DMS114 treated with DMSO at 0.1 percent for 48 hours (cell line): ENCODE results near the gene CACNA1D.

Experiments used
- DNase-seq: peaks from one replicate; lab custom pipeline; 2025; ENCODE audit not compliant: unreplicated experiment; lab: John Stamatoyannopoulos, UW

Gene CACNA1D

GRCh38 chr3:53818221-53819162, 324.1 kb downstream of the CACNA1D start:
- no peak for DNase-seq

- no peak for DNase-seq
Measured at GRCh38 chr3:53819163-53819868, 324.9 kb downstream of the CACNA1D start.

GRCh38 chr3:53820084-53820483, 325.7 kb downstream of the CACNA1D start:
- no peak for DNase-seq

- DNase-seq: no peak
Measured at GRCh38 chr3:53820756-53821580, 326.6 kb downstream of the CACNA1D start.

- DNase-seq: no peak
Measured at GRCh38 chr3:53821631-53822121, 327.3 kb downstream of the CACNA1D start.

GRCh38 chr3:53822331-53822741, 327.9 kb downstream of the CACNA1D start:
- no peak for DNase-seq

GRCh38 chr3:53823026-53823955, 328.9 kb downstream of the CACNA1D start:
- no peak for DNase-seq

- no peak for DNase-seq
Measured at GRCh38 chr3:53823956-53824657, 329.7 kb downstream of the CACNA1D start.

GRCh38 chr3:53824795-53825194, 330.4 kb downstream of the CACNA1D start:
- no peak for DNase-seq

GRCh38 chr3:53826048-53826447, 331.6 kb downstream of the CACNA1D start:
- no peak for DNase-seq

GRCh38 chr3:53828581-53828980, 334.2 kb downstream of the CACNA1D start:
- DNase-seq: no peak

- DNase-seq: no peak
Measured at GRCh38 chr3:53829605-53830004, 335.2 kb downstream of the CACNA1D start.

- no peak for DNase-seq
Measured at GRCh38 chr3:53830944-53831343, 336.5 kb downstream of the CACNA1D start.

GRCh38 chr3:53833053-53833645, 338.7 kb downstream of the CACNA1D start:
- DNase-seq: no peak

- no peak for DNase-seq
Measured at GRCh38 chr3:53833700-53834099, 339.3 kb downstream of the CACNA1D start.

GRCh38 chr3:53834429-53835095, 340.2 kb downstream of the CACNA1D start:
- DNase-seq: no peak

- no peak for DNase-seq
Measured at GRCh38 chr3:53835257-53835656, 340.8 kb downstream of the CACNA1D start.

- DNase-seq: no peak
Measured at GRCh38 chr3:53836084-53836872, 341.9 kb downstream of the CACNA1D start.
